HEK293T (cell line): ENCODE results near the gene CPD.

Experiments used
- BHLHE40 ChIP-seq: fragments of 450-650 bp; IDR thresholded peaks from 2 replicates; pipeline ENCODE4 v1.6.1; 2016; ENCODE audit warnings: mild to moderate bottlenecking, moderate library complexity, borderline replicate concordance
- CTBP1 ChIP-seq: fragments of 450-650 bp; IDR thresholded peaks from 2 replicates; pipeline ENCODE4 v1.6.1; 2016; ENCODE audit warnings: borderline replicate concordance
- ELF4 ChIP-seq: fragments of 450-650 bp; IDR thresholded peaks from 2 replicates; pipeline ENCODE4 v1.6.1; 2017; ENCODE audit warnings: antibody characterized with exemption
- FOXA1 ChIP-seq: fragments of 450-650 bp; IDR thresholded peaks from 2 replicates; pipeline ENCODE4 v1.6.1; 2016; ENCODE audit warnings: mild to moderate bottlenecking
- FOXK2 ChIP-seq: fragments of 450-650 bp; IDR thresholded peaks from 2 replicates; pipeline ENCODE4 v1.6.1; 2016; ENCODE audit warnings: mild to moderate bottlenecking
- FOXM1 ChIP-seq: fragments of 450-650 bp; IDR thresholded peaks from 2 replicates; pipeline ENCODE4 v1.6.1; 2017; ENCODE audit warnings: mild to moderate bottlenecking, borderline replicate concordance
- HDGF ChIP-seq: fragments of 450-650 bp; IDR thresholded peaks from 2 replicates; pipeline ENCODE4 v1.6.1; 2017; ENCODE audit warnings: antibody characterized with exemption, borderline replicate concordance
- L3MBTL2 ChIP-seq: fragments of 450-650 bp; conservative IDR thresholded peaks from 2 replicates; pipeline ENCODE4 v1.6.1; 2016; ENCODE audit warnings: mild to moderate bottlenecking
- NFRKB ChIP-seq: fragments of 450-650 bp; IDR thresholded peaks from 2 replicates; pipeline ENCODE4 v1.6.1; 2016; ENCODE audit warnings: mild to moderate bottlenecking, moderate library complexity
- SP1 ChIP-seq: fragments of 450-650 bp; IDR thresholded peaks from 2 replicates; pipeline ENCODE4 v1.6.1; 2017
- SUZ12 ChIP-seq: fragments of 450-650 bp; IDR thresholded peaks from 2 replicates; pipeline ENCODE4 v1.6.1; 2016; ENCODE audit warnings: mild to moderate bottlenecking
- TARDBP ChIP-seq: fragments of 450-650 bp; IDR thresholded peaks from 2 replicates; pipeline ENCODE4 v1.6.1; 2016
- ZNF384 ChIP-seq: fragments of 450-650 bp; IDR thresholded peaks from 2 replicates; pipeline ENCODE4 v1.6.1; 2016
- TF ChIP-seq, protein P1 (sequence below): fragments of 450-650 bp; IDR thresholded peaks from 2 replicates; pipeline ENCODE4 v1.6.1; 2016

DNA sequence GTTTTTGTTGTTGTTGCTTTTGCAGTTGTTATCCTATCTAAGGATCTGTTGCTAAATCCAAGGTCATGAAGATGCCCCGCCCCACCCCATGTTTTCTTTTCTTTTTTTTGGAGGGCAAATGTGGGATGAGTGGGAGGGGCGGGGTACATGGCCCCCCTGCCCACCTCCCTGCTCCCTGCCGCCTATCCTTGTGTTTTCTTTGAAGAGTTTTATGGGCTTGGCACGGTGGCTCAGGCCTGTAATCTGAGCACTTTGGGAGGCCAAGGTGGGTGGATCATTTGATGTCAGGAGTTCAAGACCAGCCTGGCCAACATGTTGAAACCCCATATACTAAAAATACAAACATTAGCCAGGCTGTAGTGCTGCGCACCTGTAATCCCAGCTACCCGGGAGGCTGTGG is 79.6 kb downstream of the CPD start:
- TF ChIP-seq SUZ12 (no peak), BHLHE40 (no peak), SP1 (no peak), TARDBP (no peak), FOXA1 (no peak), FOXM1 (no peak), FOXK2 (no peak), HDGF (no peak), ZNF384 (no peak), CTBP1 (no peak), ELF4 (no peak), NFRKB (no peak), L3MBTL2 (no peak)
- TF ChIP-seq, protein P1, sequence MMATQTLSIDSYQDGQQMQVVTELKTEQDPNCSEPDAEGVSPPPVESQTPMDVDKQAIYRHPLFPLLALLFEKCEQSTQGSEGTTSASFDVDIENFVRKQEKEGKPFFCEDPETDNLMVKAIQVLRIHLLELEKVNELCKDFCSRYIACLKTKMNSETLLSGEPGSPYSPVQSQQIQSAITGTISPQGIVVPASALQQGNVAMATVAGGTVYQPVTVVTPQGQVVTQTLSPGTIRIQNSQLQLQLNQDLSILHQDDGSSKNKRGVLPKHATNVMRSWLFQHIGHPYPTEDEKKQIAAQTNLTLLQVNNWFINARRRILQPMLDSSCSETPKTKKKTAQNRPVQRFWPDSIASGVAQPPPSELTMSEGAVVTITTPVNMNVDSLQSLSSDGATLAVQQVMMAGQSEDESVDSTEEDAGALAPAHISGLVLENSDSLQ: no peak
